Astrocyte (in vitro differentiated cells and primary cell): Measurements from ENCODE around the gene CREB3L2.

Experiments used
- EZH2 ChIP-seq: IDR thresholded peaks from 2 replicates; pipeline ENCODE4 v1.6.1; 2012; ENCODE audit warnings: mild to moderate bottlenecking, low read length, inconsistent platforms; ENCODE audit not compliant: insufficient read depth
- TF ChIP-seq, protein P1 (sequence below): IDR thresholded peaks from 2 replicates; pipeline ENCODE4 v1.5.1; 2011; ENCODE audit warnings: low read depth, mild to moderate bottlenecking, inconsistent platforms, low read length, moderate library complexity; ENCODE audit not compliant: insufficient read depth

DNA sequence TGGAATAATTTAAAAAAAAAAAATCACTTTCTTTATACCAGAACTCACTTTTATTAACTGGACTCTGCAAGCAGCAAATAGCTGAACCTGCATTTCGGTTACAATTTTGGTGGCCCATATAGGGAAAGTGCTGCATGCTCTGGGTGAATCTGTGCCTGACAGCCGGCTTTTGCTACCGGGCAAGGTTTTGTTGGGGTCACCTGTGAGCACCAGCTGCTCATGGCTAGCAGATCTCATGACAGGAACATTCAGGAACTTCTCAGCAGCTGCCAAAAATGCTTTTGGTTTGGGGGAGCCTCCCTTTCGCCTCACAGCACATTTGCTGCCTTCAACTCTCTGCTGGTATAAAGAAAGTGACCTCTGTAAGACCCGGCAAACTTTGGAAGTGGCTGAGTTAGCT lies 13.2 kb upstream of the CREB3L2 start:
- TF ChIP-seq, protein P1, sequence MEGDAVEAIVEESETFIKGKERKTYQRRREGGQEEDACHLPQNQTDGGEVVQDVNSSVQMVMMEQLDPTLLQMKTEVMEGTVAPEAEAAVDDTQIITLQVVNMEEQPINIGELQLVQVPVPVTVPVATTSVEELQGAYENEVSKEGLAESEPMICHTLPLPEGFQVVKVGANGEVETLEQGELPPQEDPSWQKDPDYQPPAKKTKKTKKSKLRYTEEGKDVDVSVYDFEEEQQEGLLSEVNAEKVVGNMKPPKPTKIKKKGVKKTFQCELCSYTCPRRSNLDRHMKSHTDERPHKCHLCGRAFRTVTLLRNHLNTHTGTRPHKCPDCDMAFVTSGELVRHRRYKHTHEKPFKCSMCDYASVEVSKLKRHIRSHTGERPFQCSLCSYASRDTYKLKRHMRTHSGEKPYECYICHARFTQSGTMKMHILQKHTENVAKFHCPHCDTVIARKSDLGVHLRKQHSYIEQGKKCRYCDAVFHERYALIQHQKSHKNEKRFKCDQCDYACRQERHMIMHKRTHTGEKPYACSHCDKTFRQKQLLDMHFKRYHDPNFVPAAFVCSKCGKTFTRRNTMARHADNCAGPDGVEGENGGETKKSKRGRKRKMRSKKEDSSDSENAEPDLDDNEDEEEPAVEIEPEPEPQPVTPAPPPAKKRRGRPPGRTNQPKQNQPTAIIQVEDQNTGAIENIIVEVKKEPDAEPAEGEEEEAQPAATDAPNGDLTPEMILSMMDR: no peak
- no peak for TF ChIP-seq EZH2
